RWPE2 (cell line): ENCODE data around the gene OPRD1.

ENCODE experiments used
- ATAC-seq: fragments of 200-7000 bp; cut with Tn5 transposase; 3 replicates; pipeline ENCODE4 v1.9.1; 2021; ENCODE audit warnings: low read depth
- DNase-seq: peaks from one replicate; pipeline ENCODE4 v3.0.0-alpha.2; 2020; ENCODE audit warnings: low spot score
- H3K27ac ChIP-seq: fragments of 450-650 bp; 2 replicates; pipeline ENCODE4 v1.5.1; 2017; ENCODE audit warnings: mild to moderate bottlenecking; ENCODE audit not compliant: poor library complexity, severe bottlenecking
- H3K27me3 ChIP-seq: fragments of 250-450 bp; sonication (Bioruptor Pico); 2 replicates; pipeline ENCODE4 v1.5.1; 2021; ENCODE audit warnings: mild to moderate bottlenecking, moderate library complexity; ENCODE audit not compliant: insufficient read depth, poor library complexity, severe bottlenecking
- H3K36me3 ChIP-seq: fragments of 250-450 bp; sonication (Bioruptor Pico); 2 replicates; pipeline ENCODE4 v1.5.1; 2020; ENCODE audit warnings: low read depth, mild to moderate bottlenecking, moderate library complexity
- H3K4me1 ChIP-seq: fragments of 250-450 bp; sonication (Bioruptor Pico); 2 replicates; pipeline ENCODE4 v1.5.1; 2021; ENCODE audit warnings: mild to moderate bottlenecking, moderate library complexity; ENCODE audit not compliant: insufficient read depth, poor library complexity, severe bottlenecking
- H3K4me3 ChIP-seq: fragments of 250-450 bp; sonication (Bioruptor Pico); 2 replicates; pipeline ENCODE4 v1.5.1; 2021; ENCODE audit warnings: mild to moderate bottlenecking, moderate library complexity; ENCODE audit not compliant: severe bottlenecking
- H3K9me3 ChIP-seq: fragments of 250-450 bp; sonication (Bioruptor Pico); 2 replicates; pipeline ENCODE4 v1.5.1; 2021; ENCODE audit warnings: mild to moderate bottlenecking, moderate library complexity; ENCODE audit not compliant: severe bottlenecking
- TF ChIP-seq, protein P1 (sequence below): fragments of 450-650 bp; IDR thresholded peaks from one replicate; pipeline ENCODE4 v1.5.1; 2017; ENCODE audit warnings: mild to moderate bottlenecking, moderate library complexity; ENCODE audit not compliant: poor library complexity, severe bottlenecking

OPRD1 gene

DNA sequence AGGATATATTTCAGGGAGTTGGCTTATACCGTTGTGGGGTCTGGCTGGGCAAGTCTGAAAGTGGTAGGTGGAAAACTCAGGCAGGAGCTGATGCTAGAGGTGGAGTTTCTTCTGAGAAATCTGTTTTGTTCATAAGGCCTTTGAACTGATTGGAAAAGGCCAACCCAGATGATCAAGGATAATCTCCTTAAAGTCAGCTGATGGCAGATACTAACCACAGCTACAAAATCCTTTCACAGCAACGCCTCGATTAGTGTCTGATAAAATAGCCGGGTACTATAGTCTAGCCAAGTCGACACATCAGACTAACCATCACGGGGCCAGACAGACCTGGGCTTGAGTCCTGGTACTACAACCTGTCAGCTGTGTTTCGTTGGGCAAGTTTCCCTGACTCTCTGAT, 21.4 kb downstream of the OPRD1 start:
- Histone ChIP-seq H3K4me3 (no peak overlapping the region), H3K4me1 (no peaks in the 10 kb centered on the region), H3K36me3 (no peaks in the 10 kb centered on the region), H3K27ac (no peak overlapping the region), H3K27me3 (no peaks in the 10 kb centered on the region), H3K9me3 (no peaks in the 10 kb centered on the region)
- ATAC-seq: no peak
- no peak for DNase-seq
- TF ChIP-seq, protein P1, sequence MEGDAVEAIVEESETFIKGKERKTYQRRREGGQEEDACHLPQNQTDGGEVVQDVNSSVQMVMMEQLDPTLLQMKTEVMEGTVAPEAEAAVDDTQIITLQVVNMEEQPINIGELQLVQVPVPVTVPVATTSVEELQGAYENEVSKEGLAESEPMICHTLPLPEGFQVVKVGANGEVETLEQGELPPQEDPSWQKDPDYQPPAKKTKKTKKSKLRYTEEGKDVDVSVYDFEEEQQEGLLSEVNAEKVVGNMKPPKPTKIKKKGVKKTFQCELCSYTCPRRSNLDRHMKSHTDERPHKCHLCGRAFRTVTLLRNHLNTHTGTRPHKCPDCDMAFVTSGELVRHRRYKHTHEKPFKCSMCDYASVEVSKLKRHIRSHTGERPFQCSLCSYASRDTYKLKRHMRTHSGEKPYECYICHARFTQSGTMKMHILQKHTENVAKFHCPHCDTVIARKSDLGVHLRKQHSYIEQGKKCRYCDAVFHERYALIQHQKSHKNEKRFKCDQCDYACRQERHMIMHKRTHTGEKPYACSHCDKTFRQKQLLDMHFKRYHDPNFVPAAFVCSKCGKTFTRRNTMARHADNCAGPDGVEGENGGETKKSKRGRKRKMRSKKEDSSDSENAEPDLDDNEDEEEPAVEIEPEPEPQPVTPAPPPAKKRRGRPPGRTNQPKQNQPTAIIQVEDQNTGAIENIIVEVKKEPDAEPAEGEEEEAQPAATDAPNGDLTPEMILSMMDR: no peak

DNA sequence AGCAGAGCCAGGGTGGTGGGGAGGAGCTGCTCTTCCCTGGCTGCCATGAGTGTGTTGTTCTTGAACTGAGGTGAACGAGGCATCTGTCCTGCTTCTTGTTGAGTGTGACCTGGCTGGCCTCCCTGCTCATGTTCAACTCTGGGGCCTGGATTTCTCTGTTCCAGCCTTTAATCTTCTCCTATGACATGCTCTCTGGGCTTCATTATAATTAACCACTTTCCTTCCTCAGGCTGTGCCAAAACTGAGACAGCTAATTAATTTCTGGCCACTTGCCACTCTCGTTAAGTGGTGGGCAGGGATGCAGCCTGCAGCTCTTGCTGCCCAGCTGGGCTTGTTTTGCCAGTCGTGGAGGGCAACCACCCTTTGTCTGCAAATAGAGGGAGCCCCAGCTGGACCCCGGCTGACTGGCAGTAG, 23.3 kb downstream of the OPRD1 start:
- Histone ChIP-seq H3K4me1 (no peaks in the 10 kb centered on the region), H3K27ac (no peak overlapping the region), H3K4me3 (no peak overlapping the region), H3K27me3 (no peaks in the 10 kb centered on the region), H3K36me3 (no peaks in the 10 kb centered on the region), H3K9me3 (no peaks in the 10 kb centered on the region)
- ATAC-seq (no peak), DNase-seq (no peak)
- TF ChIP-seq, protein P1: no peak

DNA sequence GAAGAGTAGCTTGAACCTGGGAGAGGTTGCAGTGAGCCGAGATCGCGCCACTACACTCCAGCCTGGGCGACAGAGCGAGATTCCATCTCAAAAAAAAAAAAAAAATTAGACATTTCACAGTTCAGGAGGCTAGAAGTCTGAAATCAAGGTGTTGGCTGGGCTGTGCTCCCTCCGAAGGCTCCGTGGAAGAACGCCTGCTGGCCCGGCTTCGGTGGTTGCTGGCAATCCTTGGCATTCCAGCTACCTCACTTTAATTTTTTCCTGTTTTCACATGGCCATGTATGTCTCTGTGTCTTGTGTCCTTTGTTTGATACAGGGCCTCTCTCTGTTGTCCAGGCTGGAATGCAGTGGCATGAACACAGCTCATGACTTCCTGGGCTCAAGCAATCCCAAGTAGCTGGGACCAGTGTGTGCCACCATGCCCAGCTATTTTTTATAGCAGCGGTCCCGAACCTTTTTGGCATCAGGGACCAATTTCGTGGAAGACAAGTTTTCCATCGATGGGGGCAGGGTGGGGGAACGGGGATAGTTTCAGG, 24.5 kb downstream of the OPRD1 start:
- ATAC-seq (no peak), DNase-seq (no peak)
- H3K27me3 ChIP-seq: no peaks in the 10 kb centered on the region
- TF ChIP-seq, protein P1: no peak
- no peaks in the 10 kb centered on the region for H3K9me3 ChIP-seq
- H3K4me1 ChIP-seq: no peaks in the 10 kb centered on the region
- no peaks in the 10 kb centered on the region for H3K36me3 ChIP-seq
- no peak overlapping the region for H3K27ac ChIP-seq
- H3K4me3 ChIP-seq: no peak overlapping the region

DNA sequence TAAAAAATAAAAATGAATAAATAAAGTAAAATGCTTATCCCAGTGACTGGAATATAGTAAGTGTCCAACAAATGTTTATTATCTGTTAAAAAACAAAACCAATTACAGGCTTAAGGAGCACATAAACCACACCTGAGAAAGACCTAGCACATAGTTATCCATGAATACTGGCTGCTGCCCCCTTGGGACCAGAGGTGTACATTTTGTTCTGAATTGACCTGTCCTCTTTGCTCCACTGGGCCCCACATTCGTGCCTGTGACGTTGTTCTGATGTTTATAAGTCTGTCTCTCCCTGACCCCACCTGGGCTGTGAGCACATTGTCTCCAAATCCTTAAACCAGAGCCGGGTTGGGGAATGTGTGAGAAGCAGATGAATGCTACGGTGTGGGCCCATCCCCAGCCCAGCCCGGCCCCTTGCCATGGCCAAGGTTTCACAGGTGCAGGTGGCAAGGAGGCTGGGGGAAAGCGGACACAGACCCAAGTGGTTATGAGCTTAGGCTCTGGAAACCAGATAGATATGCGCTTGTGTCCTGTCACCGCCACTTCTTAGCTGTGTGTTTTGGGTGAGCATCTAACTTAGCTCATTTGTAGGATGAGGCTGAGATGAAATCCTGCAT, 29.1 kb downstream of the OPRD1 start:
- no peaks in the 10 kb centered on the region for H3K9me3 ChIP-seq
- H3K27me3 ChIP-seq: no peaks in the 10 kb centered on the region
- TF ChIP-seq, protein P1: no peak
- DNase-seq (no peak), ATAC-seq (no peak)
- no peak overlapping the region for H3K27ac ChIP-seq
- no peak overlapping the region for H3K4me3 ChIP-seq
- H3K36me3 ChIP-seq: no peaks in the 10 kb centered on the region
- H3K4me1 ChIP-seq: no peaks in the 10 kb centered on the region
